ENCODE measurements around the gene LSAMP.

DNA sequence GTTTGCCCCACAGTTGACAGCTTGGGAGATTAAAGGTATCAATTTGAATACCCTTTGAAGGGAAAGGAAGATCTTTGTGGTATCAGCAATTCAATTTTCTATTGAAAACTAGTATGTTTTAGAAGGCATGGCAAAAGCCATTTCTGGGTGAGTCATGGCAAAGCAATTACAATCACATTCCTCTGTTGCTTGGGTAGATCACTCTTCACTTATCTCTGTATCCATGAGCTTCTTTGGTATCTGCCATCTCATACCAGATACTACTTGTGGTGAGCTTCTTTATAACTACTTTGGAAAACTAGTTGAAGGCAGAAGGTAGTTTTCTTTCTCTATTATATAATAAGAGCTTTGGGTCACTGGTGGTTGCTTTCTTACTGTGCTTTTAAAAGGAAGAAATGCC lies 28.3 kb upstream of the LSAMP start:
- TF ChIP-seq POLR2A (IDR thresholded peaks at IDR 0.05), result no peak
- TF ChIP-seq, protein P1, sequence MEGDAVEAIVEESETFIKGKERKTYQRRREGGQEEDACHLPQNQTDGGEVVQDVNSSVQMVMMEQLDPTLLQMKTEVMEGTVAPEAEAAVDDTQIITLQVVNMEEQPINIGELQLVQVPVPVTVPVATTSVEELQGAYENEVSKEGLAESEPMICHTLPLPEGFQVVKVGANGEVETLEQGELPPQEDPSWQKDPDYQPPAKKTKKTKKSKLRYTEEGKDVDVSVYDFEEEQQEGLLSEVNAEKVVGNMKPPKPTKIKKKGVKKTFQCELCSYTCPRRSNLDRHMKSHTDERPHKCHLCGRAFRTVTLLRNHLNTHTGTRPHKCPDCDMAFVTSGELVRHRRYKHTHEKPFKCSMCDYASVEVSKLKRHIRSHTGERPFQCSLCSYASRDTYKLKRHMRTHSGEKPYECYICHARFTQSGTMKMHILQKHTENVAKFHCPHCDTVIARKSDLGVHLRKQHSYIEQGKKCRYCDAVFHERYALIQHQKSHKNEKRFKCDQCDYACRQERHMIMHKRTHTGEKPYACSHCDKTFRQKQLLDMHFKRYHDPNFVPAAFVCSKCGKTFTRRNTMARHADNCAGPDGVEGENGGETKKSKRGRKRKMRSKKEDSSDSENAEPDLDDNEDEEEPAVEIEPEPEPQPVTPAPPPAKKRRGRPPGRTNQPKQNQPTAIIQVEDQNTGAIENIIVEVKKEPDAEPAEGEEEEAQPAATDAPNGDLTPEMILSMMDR (IDR thresholded peaks at IDR 0.05), result no peak
